H1 (cell line): ENCODE data around the gene WFIKKN1.

Source experiments
- CREB1 ChIP-seq: IDR thresholded peaks from 2 replicates; pipeline ENCODE4 v1.6.1; 2012; ENCODE audit warnings: inconsistent platforms
- CTCF ChIP-seq, 3 experiments: IDR thresholded peaks; 1 replicate in 2 of 3; 2 replicates in 1 of 3; pipeline versions ENCODE4 v1.5.1 to v1.6.1; 2011; ENCODE audit warnings: low read length in 3 of 3, mild to moderate bottlenecking in 3 of 3, inconsistent platforms in 2 of 3, low read depth in 1 of 3, moderate library complexity in 1 of 3; ENCODE audit not compliant: insufficient read depth in 1 of 3; ENCODE audit errors: control extremely low read depth in 1 of 3
- JUND ChIP-seq: IDR thresholded peaks from 2 replicates; pipeline ENCODE4 v1.6.1; 2011; ENCODE audit warnings: mild to moderate bottlenecking, improper control_type of control experiment, low read length
- POLR2A ChIP-seq, 2 experiments: IDR thresholded peaks; 1 replicate in 1 of 2; 2 replicates in 1 of 2; pipeline ENCODE4 v1.6.1; 2011; ENCODE audit warnings: low read depth in 2 of 2, low read length in 2 of 2, mild to moderate bottlenecking in 2 of 2; ENCODE audit errors: control extremely low read depth in 1 of 2
- SIX5 ChIP-seq: IDR thresholded peaks from 2 replicates; pipeline ENCODE4 v1.6.1; 2011; ENCODE audit warnings: mild to moderate bottlenecking, low read depth, low read length
- TAF1 ChIP-seq: IDR thresholded peaks from 2 replicates; pipeline ENCODE4 v1.6.1; 2011; ENCODE audit warnings: mild to moderate bottlenecking, low read depth, low read length
- TF ChIP-seq, protein P1 (sequence below): IDR thresholded peaks from 2 replicates; pipeline ENCODE4 v1.6.1; 2011; ENCODE audit warnings: low read depth, mild to moderate bottlenecking, low read length; ENCODE audit not compliant: insufficient read depth
- TF ChIP-seq, protein P2 (sequence below): IDR thresholded peaks from 2 replicates; pipeline ENCODE4 v1.6.1; 2012; ENCODE audit warnings: low read length, inconsistent platforms

- TF ChIP-seq, protein P1, sequence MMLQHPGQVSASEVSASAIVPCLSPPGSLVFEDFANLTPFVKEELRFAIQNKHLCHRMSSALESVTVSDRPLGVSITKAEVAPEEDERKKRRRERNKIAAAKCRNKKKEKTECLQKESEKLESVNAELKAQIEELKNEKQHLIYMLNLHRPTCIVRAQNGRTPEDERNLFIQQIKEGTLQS: no peak
- no peak for TF ChIP-seq CTCF (IDR thresholded peaks at IDR 0.05; ENCODE audit: control extremely low read depth in 1 of 3, insufficient read depth in 1 of 3, low read depth in 1 of 3, low read length in 3 of 3)
- no peak for TF ChIP-seq JUND
- TF ChIP-seq, protein P2, sequence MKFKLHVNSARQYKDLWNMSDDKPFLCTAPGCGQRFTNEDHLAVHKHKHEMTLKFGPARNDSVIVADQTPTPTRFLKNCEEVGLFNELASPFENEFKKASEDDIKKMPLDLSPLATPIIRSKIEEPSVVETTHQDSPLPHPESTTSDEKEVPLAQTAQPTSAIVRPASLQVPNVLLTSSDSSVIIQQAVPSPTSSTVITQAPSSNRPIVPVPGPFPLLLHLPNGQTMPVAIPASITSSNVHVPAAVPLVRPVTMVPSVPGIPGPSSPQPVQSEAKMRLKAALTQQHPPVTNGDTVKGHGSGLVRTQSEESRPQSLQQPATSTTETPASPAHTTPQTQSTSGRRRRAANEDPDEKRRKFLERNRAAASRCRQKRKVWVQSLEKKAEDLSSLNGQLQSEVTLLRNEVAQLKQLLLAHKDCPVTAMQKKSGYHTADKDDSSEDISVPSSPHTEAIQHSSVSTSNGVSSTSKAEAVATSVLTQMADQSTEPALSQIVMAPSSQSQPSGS: no peak
- no peak for TF ChIP-seq CREB1
- TF ChIP-seq SIX5: no peak
- no peak for TF ChIP-seq POLR2A (IDR thresholded peaks at IDR 0.05; ENCODE audit: control extremely low read depth in 1 of 2, low read depth in 2 of 2, low read length in 2 of 2)
- TF ChIP-seq TAF1: no peak
These were observed 3.1 kb upstream of the WFIKKN1 start for GRCh38 chr16:627454-628239.
